Measurements from ENCODE around the gene CCDC88C. TPM values are rescaled to one million over a fixed set of nuclear protein-coding genes. Genes with fewer than 3 reads are reported as not detected.

Gene CCDC88C
- total and polyA plus RNA-seq, 2 experiments from 2014 or later: 23.6 to 60.7 TPM

- no peak for TF ChIP-seq NANOG (IDR thresholded peaks at IDR 0.05; ENCODE audit: borderline replicate concordance)
- no peak for TF ChIP-seq POLR2AphosphoS5 (IDR thresholded peaks at IDR 0.05; ENCODE audit: low read depth)
- TF ChIP-seq REST (IDR thresholded peaks at IDR 0.05; ENCODE audit: unreplicated experiment): no peak
- TF ChIP-seq ZNF462 (CRISPR knock-in tag; IDR thresholded peaks at IDR 0.05): no peak
- no peak for TF ChIP-seq JUNB (IDR thresholded peaks at IDR 0.05; ENCODE audit: unreplicated experiment)
- TF ChIP-seq ZNF114 (CRISPR knock-in tag; IDR thresholded peaks at IDR 0.05): no peak
- TF ChIP-seq ZNF331 (CRISPR knock-in tag; IDR thresholded peaks at IDR 0.05; ENCODE audit: low read depth): no peak
- TF ChIP-seq EZH2phosphoT487 (IDR thresholded peaks at IDR 0.05; ENCODE audit: unreplicated experiment): no peak
- no peak for TF ChIP-seq ETS1 (IDR thresholded peaks at IDR 0.05)
- TF ChIP-seq EZH2 (IDR thresholded peaks at IDR 0.05; ENCODE audit: low read depth, unreplicated experiment): no peak
- TF ChIP-seq CREB1 (CRISPR knock-in tag; IDR thresholded peaks at IDR 0.05; ENCODE audit: low read depth): no peak
- TF ChIP-seq CTCF (conservative IDR thresholded peaks at IDR 0.05; ENCODE audit: low read depth in 2 of 2): no peak
- no peak for TF ChIP-seq STAT1 (IDR thresholded peaks at IDR 0.05; ENCODE audit: unreplicated experiment)
- H3K9me3 Mint-ChIP-seq: no peaks in the 10 kb centered on the region; the same call in 2 of the 3 replicates
- peaks cover 7% of the 10 kb centered on the region; the same call in 2 of the 3 replicates for H3K4me1 Mint-ChIP-seq
- no peak overlapping the region for H2AFZ ChIP-seq
- H3K4me2 ChIP-seq: no peak overlapping the region
- H4K20me1 ChIP-seq (replicated peaks; ENCODE audit: insufficient read depth): no peaks in the 10 kb centered on the region
- no peak overlapping the region for H3K4me3 ChIP-seq
- H3K36me3 ChIP-seq (ENCODE audit: insufficient read depth): peaks cover 19% of the 10 kb centered on the region; the same call in 1 of the 2 replicates
- no peaks in the 10 kb centered on the region for H3F3A ChIP-seq (replicated peaks; ENCODE audit: low read depth)
- H3K27ac ChIP-seq (ENCODE audit: low read depth): no peak overlapping the region
- H3K27me3 ChIP-seq (ENCODE audit: insufficient read depth): no peaks in the 10 kb centered on the region
- ATAC-seq: no peak
- peaks cover 45% of the 10 kb centered on the region; the same call in 2 of the 3 replicates for H3K36me3 Mint-ChIP-seq (ENCODE audit: low read depth)
- H3K27me3 Mint-ChIP-seq (ENCODE audit: insufficient read depth, low read depth, poor library complexity): peaks cover 7% of the 10 kb centered on the region
- H3K4me3 Mint-ChIP-seq: no peak overlapping the region
- DNase-seq (ENCODE audit: low spot score): no peak
- no peaks in the 10 kb centered on the region for H3K79me2 ChIP-seq (replicated peaks; ENCODE audit: insufficient read depth)
- no peaks in the 10 kb centered on the region for H3K9me2 ChIP-seq (ENCODE audit: insufficient read depth)
- no peaks in the 10 kb centered on the region for H3K4me1 ChIP-seq (ENCODE audit: insufficient read depth)
- H3K27ac Mint-ChIP-seq: no peak overlapping the region
Measured at GRCh38 chr14:91454580-91454979, 37.0 kb upstream of the CCDC88C start.
